ENCODE data around the gene EXOC3. TPM values are rescaled to one million over a fixed set of nuclear protein-coding genes. Genes with fewer than 3 reads are reported as not detected.

Gene EXOC3
- total RNA-seq, 1 donor from 2014 or later = 42.4 TPM

- DNase-seq (ENCODE audit: low read depth) (peak; percentile 24), FAIRE-seq (no peak)
- TF ChIP-seq CTCF (IDR thresholded peaks at IDR 0.05; ENCODE audit: insufficient read depth, low read length, severe bottlenecking) = no peak
- H3K4me3 ChIP-seq (ENCODE audit: low read depth, low read length) = no peak overlapping the region
- no peaks in the 10 kb centered on the region for H3K27me3 ChIP-seq (ENCODE audit: control insufficient read depth, insufficient read depth, low read length)
- H3K36me3 ChIP-seq (ENCODE audit: control insufficient read depth, insufficient read depth, low read length) = no peaks in the 10 kb centered on the region
Measured at GRCh38 chr5:476102-476813, 33.3 kb downstream of the EXOC3 start.

DNA sequence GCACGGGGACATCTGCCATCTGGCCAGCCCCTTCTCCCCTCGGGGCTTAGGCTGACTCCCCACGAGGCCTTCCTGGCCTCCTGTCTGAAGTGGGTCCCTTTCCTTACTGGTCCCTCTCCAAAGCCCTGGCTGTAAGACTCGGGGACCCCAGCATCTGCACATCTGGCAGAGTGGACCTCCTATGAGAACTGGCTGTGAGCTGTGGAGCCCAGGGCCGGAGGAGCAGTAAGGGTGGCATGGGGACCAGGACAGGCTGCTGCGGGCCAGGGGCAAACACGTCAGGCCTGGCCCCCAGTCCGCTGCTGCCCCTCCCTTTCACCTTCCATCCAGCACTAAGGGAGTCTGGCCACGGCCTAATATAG, 33.8 kb downstream of the EXOC3 start:
- DNase-seq (ENCODE audit: low read depth) (no peak), FAIRE-seq (no peak)
- no peaks in the 10 kb centered on the region for H3K27me3 ChIP-seq (ENCODE audit: control insufficient read depth, insufficient read depth, low read length)
- no peak for TF ChIP-seq CTCF (IDR thresholded peaks at IDR 0.05; ENCODE audit: insufficient read depth, low read length, severe bottlenecking)
- no peaks in the 10 kb centered on the region for H3K36me3 ChIP-seq (ENCODE audit: control insufficient read depth, insufficient read depth, low read length)
- no peak overlapping the region for H3K4me3 ChIP-seq (ENCODE audit: low read depth, low read length)

- DNase-seq (ENCODE audit: low read depth) = no peak
- no peaks in the 10 kb centered on the region for H3K27me3 ChIP-seq (ENCODE audit: control insufficient read depth, insufficient read depth, low read length)
- FAIRE-seq = no peak
- TF ChIP-seq CTCF (IDR thresholded peaks at IDR 0.05; ENCODE audit: insufficient read depth, low read length, severe bottlenecking) = no peak
- no peaks in the 10 kb centered on the region for H3K36me3 ChIP-seq (ENCODE audit: control insufficient read depth, insufficient read depth, low read length)
- H3K4me3 ChIP-seq (ENCODE audit: low read depth, low read length) = no peak overlapping the region
Measured at GRCh38 chr5:477247-477646, 34.3 kb downstream of the EXOC3 start.

DNA sequence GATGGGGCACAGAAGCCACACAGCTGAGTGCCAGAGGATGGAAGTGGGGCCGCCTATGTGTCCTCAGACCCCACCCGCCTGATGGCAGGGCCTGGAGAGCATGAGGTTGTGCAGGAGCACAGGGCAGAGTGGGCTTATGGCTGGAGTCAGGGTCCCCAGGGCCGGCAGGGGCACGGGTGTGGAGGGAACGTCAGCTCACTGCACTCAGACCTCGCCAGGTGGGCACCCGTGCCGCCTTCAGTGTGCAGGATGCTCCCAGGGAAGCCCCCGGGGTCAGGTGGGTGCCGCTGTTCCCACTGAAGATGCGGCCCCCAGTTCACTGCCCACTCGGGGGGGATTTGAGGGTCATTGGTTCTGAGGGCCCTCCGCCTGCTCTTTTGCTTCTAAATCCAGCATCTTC, 34.9 kb downstream of the EXOC3 start:
- no peaks in the 10 kb centered on the region for H3K36me3 ChIP-seq (ENCODE audit: control insufficient read depth, insufficient read depth, low read length)
- no peak for DNase-seq (ENCODE audit: low read depth)
- FAIRE-seq = no peak
- no peak overlapping the region for H3K4me3 ChIP-seq (ENCODE audit: low read depth, low read length)
- no peak for TF ChIP-seq CTCF (IDR thresholded peaks at IDR 0.05; ENCODE audit: insufficient read depth, low read length, severe bottlenecking)
- no peaks in the 10 kb centered on the region for H3K27me3 ChIP-seq (ENCODE audit: control insufficient read depth, insufficient read depth, low read length)

- FAIRE-seq (no peak), DNase-seq (ENCODE audit: low read depth) (no peak)
- H3K27me3 ChIP-seq (ENCODE audit: control insufficient read depth, insufficient read depth, low read length) = no peaks in the 10 kb centered on the region
- no peak for TF ChIP-seq CTCF (IDR thresholded peaks at IDR 0.05; ENCODE audit: insufficient read depth, low read length, severe bottlenecking)
- no peaks in the 10 kb centered on the region for H3K36me3 ChIP-seq (ENCODE audit: control insufficient read depth, insufficient read depth, low read length)
- H3K4me3 ChIP-seq (ENCODE audit: low read depth, low read length) = no peak overlapping the region
Measured at GRCh38 chr5:478369-478981, 35.5 kb downstream of the EXOC3 start.

All from bronchial epithelial cell (primary cell).